ENCODE measurements around the gene GAB2.
A peak's percentile ranks its signal among the peaks of the same experiment; 100 is the strongest.
"Not testable (repeated sequence)": the region's sequence is repeated elsewhere in the genome, so short reads cannot be mapped to it uniquely, and the experiment has no call there.

The GAB2 gene, protein sequence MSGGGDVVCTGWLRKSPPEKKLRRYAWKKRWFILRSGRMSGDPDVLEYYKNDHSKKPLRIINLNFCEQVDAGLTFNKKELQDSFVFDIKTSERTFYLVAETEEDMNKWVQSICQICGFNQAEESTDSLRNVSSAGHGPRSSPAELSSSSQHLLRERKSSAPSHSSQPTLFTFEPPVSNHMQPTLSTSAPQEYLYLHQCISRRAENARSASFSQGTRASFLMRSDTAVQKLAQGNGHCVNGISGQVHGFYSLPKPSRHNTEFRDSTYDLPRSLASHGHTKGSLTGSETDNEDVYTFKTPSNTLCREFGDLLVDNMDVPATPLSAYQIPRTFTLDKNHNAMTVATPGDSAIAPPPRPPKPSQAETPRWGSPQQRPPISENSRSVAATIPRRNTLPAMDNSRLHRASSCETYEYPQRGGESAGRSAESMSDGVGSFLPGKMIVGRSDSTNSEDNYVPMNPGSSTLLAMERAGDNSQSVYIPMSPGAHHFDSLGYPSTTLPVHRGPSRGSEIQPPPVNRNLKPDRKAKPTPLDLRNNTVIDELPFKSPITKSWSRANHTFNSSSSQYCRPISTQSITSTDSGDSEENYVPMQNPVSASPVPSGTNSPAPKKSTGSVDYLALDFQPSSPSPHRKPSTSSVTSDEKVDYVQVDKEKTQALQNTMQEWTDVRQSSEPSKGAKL

DNA sequence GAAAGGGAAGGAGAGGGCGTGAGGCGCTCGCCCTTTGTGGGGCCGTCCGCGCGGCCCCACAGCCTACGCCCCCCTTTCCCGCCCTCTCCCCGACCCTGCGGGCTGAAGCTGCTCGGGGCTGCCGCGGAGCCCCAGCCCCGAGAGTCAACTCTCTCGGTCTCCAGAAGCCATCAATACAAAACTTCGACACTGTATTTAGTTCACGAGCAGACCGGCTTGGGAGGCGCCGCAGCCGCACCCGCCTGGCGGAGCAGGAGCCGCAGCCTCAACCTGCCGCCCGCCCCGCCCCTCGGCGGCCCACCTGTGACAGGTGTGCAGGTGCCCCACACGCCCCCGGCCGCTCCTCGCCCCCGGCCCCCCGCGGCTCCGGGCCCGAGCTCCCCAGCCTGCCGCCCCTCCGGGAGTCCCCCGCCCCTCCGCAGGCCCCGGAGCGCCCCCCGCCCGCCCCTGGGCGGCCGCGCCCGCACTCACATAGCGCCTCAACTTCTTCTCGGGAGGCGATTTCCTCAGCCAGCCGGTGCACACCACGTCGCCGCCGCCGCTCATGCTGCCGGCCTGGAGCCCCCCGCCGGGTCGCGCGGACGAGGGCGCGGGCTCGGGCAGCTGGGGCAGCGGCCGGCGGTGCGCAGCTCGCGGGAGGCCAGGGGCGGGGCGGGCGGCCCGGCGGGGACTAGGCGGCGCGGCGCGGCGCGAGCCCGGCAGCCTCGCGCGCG lies at the start of gene GAB2:
Gene GAB2 (minus strand): TSS at position 646 of the 713 bp plus-strand sequence. CDS start 100 bp downstream, at position 546.
- H3K27ac ChIP-seq = peak within 1 kb of the TSS; percentile 13; the same call in 1 of the 2 replicates
- no peak for TF ChIP-seq ZFX (IDR thresholded peaks at IDR 0.05)
- TF ChIP-seq, protein P1, sequence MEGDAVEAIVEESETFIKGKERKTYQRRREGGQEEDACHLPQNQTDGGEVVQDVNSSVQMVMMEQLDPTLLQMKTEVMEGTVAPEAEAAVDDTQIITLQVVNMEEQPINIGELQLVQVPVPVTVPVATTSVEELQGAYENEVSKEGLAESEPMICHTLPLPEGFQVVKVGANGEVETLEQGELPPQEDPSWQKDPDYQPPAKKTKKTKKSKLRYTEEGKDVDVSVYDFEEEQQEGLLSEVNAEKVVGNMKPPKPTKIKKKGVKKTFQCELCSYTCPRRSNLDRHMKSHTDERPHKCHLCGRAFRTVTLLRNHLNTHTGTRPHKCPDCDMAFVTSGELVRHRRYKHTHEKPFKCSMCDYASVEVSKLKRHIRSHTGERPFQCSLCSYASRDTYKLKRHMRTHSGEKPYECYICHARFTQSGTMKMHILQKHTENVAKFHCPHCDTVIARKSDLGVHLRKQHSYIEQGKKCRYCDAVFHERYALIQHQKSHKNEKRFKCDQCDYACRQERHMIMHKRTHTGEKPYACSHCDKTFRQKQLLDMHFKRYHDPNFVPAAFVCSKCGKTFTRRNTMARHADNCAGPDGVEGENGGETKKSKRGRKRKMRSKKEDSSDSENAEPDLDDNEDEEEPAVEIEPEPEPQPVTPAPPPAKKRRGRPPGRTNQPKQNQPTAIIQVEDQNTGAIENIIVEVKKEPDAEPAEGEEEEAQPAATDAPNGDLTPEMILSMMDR (conservative IDR thresholded peaks at IDR 0.05) = peak; percentile 43

DNA sequence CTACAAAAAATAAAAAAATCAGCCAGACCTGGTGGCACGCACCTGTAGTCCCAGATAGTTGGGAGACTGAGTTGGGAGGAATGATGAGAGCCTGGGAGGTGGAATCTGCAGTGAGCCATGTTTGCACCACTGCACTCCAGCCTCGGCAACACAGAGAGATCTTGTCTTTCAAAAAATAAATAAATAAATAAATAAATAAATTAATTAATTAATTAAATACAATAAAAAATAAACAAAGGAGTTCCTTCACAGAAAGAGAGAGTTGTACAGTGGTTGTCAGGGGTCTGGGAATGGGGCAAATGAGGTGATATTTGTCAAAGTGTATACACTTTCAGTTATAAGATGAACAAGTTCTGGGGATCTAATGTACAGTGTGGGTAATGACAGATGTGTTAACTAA lies 49.8 kb upstream of the GAB2 start:
- TF ChIP-seq ZFX (IDR thresholded peaks at IDR 0.05) = no peak
- TF ChIP-seq, protein P1 (conservative IDR thresholded peaks at IDR 0.05) = no peak
- no peak overlapping the region for H3K27ac ChIP-seq

DNA sequence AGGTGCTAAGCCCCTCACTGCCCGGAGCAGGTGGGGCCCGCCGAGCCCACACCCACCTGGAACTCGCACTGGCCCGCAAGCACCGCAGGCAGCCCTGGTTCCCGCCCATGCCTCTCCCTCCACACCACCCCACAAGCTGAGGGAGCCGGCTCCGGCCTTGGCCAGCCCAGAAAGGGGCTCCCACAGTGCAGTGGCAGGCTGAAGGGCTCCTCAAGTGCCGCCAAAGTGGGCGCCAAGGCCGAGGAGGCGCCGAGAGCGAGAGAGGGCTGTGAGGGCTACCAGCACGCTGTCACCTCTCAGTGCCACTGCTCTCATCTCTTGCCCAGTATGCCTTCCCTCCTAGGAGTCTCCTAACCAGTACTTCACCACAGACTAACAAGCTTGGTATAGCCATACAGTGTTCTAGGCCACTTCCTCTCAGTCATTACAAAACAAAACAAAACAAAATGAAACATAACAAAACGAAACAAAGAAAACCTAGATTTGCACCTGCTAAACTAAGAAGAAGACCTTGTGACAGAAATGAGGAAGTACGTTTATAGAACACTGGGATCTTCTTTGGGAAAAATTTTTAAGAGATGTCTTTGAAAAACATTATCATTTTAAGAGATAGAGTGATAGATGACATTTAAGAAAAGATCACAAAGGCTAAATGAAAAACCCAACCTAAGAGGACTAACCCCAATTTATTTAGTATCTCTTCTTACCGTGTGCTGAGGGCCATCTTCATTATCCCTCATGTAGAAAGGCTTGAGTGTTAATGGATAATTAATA lies 47.7 kb upstream of the GAB2 start:
- H3K27ac ChIP-seq = no peak overlapping the region

DNA sequence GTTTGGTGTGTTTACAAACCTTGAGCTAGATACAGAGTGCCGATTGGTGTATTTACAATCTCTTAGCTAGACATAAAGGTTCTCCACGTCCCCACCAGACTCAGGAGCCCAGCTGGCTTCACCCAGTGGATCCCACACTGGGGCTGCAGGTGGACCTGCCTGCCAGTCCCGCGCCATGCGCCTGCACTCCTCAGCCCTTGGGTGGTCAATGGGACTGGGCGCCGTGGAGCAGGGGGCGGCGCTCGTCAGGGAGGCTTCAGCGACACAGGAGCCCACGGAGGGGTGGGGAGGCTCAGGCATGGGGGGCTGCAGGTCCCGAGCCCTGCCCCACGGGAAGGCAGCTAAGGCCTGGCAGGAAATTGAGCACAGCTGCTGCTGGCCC lies 47.2 kb upstream of the GAB2 start:
- H3K27ac ChIP-seq = not testable (repeated sequence)

More for the DNA sequence above, 47.7 kb upstream of the GAB2 start:
- TF ChIP-seq ZFX (IDR thresholded peaks at IDR 0.05) = no peak
- TF ChIP-seq, protein P1 (conservative IDR thresholded peaks at IDR 0.05) = no peak

DNA sequence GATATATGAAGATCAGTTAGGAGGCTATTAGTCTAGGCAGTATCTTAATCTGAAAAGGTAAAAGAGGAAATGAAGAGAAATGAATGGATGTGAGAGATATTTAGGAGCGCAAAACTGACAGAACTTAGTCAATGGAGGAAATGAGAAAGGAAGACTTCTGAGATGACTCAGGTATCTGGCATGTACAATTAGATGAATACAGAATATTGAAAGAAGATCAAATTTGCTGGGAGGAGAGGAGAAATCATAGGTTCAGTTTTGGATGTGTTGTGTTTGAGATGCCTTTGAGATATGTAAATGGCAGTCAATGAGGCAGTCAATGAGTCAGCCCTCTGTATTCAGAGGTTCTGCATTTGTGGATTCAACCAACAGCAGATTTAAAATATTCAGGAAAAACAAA lies 42.9 kb upstream of the GAB2 start:
- no peak for TF ChIP-seq ZFX (IDR thresholded peaks at IDR 0.05)
- TF ChIP-seq, protein P1 (conservative IDR thresholded peaks at IDR 0.05) = no peak
- H3K27ac ChIP-seq = no peak overlapping the region

DNA sequence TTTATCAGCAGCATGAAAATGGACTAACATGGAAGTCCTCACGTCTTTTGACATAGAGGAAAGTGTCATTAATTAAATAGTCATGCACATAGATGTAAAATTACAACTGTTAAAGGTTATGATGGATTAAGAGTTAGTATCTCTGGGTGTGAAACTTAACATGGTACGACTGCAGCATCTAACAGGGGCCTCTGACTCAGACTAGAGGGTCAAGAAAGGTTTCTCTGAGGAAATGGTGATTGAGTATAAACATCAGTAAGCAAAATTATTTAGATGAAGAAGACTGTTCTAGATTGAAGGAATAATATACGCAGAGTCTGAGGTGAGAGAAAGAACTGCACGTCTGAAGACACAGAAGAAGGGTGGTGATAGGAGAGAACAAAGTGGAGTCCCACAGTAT lies 42.1 kb upstream of the GAB2 start:
- H3K27ac ChIP-seq = no peak overlapping the region
- TF ChIP-seq, protein P1 (conservative IDR thresholded peaks at IDR 0.05) = no peak
- TF ChIP-seq ZFX (IDR thresholded peaks at IDR 0.05) = no peak

DNA sequence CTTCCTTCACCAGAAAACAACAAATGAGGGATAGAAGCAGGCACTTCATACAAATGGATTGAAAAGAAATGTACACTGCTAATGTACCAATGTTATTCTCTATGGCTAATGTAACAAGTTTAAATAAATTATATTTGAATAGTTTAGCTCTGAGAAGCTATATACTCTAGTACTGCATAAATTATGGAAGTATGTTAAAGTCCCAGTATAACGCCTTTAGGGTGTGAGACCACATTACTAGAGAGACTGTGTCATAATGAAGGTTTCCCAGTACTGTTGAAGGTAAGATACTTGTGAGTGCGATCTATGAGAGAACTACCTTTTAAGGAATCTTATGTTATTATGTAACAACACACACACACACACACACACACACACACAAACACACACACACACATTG lies 39.8 kb upstream of the GAB2 start:
- TF ChIP-seq ZFX (IDR thresholded peaks at IDR 0.05) = no peak
- TF ChIP-seq, protein P1 (conservative IDR thresholded peaks at IDR 0.05) = no peak

More for the DNA sequence above, 39.8 kb upstream of the GAB2 start:
- H3K27ac ChIP-seq = no peak overlapping the region
